Endodermal cell (in vitro differentiated cells): ENCODE measurements around the gene TSHZ2. TPM values are rescaled to one million over a fixed set of nuclear protein-coding genes. Genes with fewer than 3 reads are reported as not detected.

Experiments used
- DNase-seq: peaks from one replicate; pipeline ENCODE4 v3.0.0-alpha.2; 2017
- H3K27ac ChIP-seq: 2 replicates; pipeline ENCODE4 v1.5.1; 2013; ENCODE audit warnings: mild to moderate bottlenecking, low read depth, low read length, moderate library complexity
- H3K27me3 ChIP-seq: 2 replicates; pipeline ENCODE4 v1.6.1; 2013; ENCODE audit warnings: mild to moderate bottlenecking, low read length, moderate library complexity; ENCODE audit not compliant: insufficient read depth, control insufficient read depth, poor library complexity, severe bottlenecking
- H3K36me3 ChIP-seq: 2 replicates; pipeline ENCODE4 v1.7.0; 2013; ENCODE audit warnings: mild to moderate bottlenecking, low read length, moderate library complexity; ENCODE audit not compliant: control insufficient read depth, insufficient read depth
- H3K4me1 ChIP-seq: one replicate; pipeline ENCODE4 v1.7.0; 2013; ENCODE audit warnings: low read length; ENCODE audit not compliant: control insufficient read depth, insufficient read depth
- H3K4me3 ChIP-seq: 2 replicates; pipeline ENCODE4 v1.5.1; 2013; ENCODE audit warnings: mild to moderate bottlenecking, low read length, moderate library complexity
- H3K9ac ChIP-seq: 2 replicates; pipeline ENCODE4 v1.6.1; 2013; ENCODE audit warnings: mild to moderate bottlenecking, low read length, moderate library complexity; ENCODE audit not compliant: poor library complexity, severe bottlenecking; ENCODE audit errors: extremely low read depth
- H3K9me3 ChIP-seq: 2 replicates; pipeline ENCODE4 v1.6.1; 2013; ENCODE audit warnings: mild to moderate bottlenecking, low read length, moderate library complexity; ENCODE audit not compliant: control insufficient read depth
- H3K27ac Mint-ChIP-seq: 2 replicates; pipeline ENCODE4 v1.8.0; 2020; ENCODE audit warnings: mixed read lengths
- H3K27me3 Mint-ChIP-seq: 2 replicates; pipeline ENCODE4 v1.8.0; 2021; ENCODE audit warnings: mild to moderate bottlenecking, mixed read lengths; ENCODE audit not compliant: insufficient read depth
- H3K36me3 Mint-ChIP-seq: 2 replicates; pipeline ENCODE4 v1.8.0; 2020; ENCODE audit warnings: low read depth, mixed read lengths
- H3K4me1 Mint-ChIP-seq: 2 replicates; pipeline ENCODE4 v1.8.0; 2020; ENCODE audit warnings: mixed read lengths
- H3K4me3 Mint-ChIP-seq: 2 replicates; pipeline ENCODE4 v1.8.0; 2020; ENCODE audit warnings: mild to moderate bottlenecking, moderate library complexity, mixed read lengths
- H3K9me3 Mint-ChIP-seq: 2 replicates; pipeline ENCODE4 v1.8.0; 2020; ENCODE audit warnings: mild to moderate bottlenecking, mixed read lengths
- WGBS, 2 experiments: methylation state at CpG; one replicate each; pipeline versions ENCODE4 v1.1.5 to v1.1.7; 2013; ENCODE audit warnings: missing lambda C conversion rate in 2 of 2, mixed read lengths in 1 of 2; ENCODE audit not compliant: insufficient coverage in 1 of 2, insufficient read length in 1 of 2; 5-methylcytosine and 5-hydroxymethylcytosine counted together
- total RNA-seq, 2 donors: library from RNA; stranded (reverse); fragmentation: NEBNext Ultra II Directional in 1 of 2; extraction: Animal tissue kit (Norgen Biotek cat#: 25700) in 1 of 2; gene quantifications; 2 replicates in 1 of 2; 3 replicates in 1 of 2; pipeline ENCODE4 v1.2.1, GENCODE V29; 2021
- TF ChIP-seq, protein P1 (sequence below): fragments of 200-600 bp; sonication (generic); conservative IDR thresholded peaks from 2 replicates; pipeline ENCODE4 v1.5.0; 2021; ENCODE audit warnings: antibody characterized with exemption, mild to moderate bottlenecking

Gene TSHZ2
- total RNA-seq, 2 donors from 2014 or later: 0.07 to 0.31 TPM

DNA sequence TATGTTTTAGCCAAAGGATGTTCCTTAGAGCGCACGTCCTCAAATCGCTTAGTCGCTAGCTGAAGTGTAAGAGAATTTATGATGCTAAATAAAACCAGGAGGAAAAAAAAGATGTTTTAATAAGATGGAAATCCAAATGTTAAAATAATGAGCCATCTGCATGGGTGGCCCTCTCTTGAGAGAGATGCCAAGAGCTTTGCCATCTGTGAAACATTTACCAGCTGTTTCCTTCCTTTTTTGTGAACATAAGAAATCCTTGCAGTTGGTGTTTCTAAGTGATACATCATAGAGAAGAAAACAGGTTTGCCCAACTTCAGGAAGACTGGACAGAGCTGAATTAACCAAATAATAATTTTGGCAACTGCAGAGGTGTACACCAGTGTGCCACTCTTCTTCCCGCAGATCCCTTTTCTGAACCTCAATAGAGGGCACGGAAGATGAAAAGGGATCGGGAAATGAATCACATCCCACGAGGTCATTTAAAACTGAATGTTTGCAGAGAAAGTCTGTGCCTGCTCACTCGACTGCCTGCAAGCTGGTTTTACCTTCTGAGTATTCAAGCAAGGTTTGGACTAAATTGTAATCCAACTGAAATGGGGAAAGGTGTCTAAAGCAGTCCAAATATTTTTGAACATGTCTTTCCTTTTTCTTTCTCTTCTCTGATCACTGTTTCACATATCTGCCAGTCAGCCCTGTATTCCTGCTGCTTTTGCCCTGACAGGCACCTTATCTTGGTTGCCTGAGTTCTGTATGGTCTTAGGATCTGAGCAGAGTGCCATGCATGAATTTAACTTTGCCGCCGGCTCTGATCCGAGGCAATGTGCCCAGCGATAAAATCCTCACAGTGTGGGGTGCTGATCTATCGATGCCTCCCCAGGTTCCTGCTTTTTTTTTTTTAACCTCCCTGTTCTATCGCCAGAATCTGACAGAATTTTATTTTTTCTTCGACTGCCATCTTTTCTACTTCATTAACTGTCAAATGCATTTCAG is 35.5 kb upstream of the TSHZ2 start:
- Histone ChIP-seq H3K36me3 (no peaks in the 10 kb centered on the region), H3K27me3 (no peaks in the 10 kb centered on the region), H3K9ac (no peak overlapping the region), H3K4me3 (peak overlapping the region; percentile 21), H3K27ac (no peak overlapping the region), H3K9me3 (peaks cover 16% of the 10 kb centered on the region), H3K4me1 (peaks cover 7% of the 10 kb centered on the region)
- Mint-ChIP-seq H3K4me3 (no peak overlapping the region), H3K27me3 (no peaks in the 10 kb centered on the region), H3K36me3 (no peaks in the 10 kb centered on the region), H3K4me1 (peaks cover 13% of the 10 kb centered on the region), H3K9me3 (peaks cover 5% of the 10 kb centered on the region), H3K27ac (no peak overlapping the region)
- TF ChIP-seq, protein P1, sequence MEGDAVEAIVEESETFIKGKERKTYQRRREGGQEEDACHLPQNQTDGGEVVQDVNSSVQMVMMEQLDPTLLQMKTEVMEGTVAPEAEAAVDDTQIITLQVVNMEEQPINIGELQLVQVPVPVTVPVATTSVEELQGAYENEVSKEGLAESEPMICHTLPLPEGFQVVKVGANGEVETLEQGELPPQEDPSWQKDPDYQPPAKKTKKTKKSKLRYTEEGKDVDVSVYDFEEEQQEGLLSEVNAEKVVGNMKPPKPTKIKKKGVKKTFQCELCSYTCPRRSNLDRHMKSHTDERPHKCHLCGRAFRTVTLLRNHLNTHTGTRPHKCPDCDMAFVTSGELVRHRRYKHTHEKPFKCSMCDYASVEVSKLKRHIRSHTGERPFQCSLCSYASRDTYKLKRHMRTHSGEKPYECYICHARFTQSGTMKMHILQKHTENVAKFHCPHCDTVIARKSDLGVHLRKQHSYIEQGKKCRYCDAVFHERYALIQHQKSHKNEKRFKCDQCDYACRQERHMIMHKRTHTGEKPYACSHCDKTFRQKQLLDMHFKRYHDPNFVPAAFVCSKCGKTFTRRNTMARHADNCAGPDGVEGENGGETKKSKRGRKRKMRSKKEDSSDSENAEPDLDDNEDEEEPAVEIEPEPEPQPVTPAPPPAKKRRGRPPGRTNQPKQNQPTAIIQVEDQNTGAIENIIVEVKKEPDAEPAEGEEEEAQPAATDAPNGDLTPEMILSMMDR: no peak
- no peak for DNase-seq
- WGBS, 2 experiments: 93 to 94% methylated on average over 14 to 16 of the region's 16 CpGs

DNA sequence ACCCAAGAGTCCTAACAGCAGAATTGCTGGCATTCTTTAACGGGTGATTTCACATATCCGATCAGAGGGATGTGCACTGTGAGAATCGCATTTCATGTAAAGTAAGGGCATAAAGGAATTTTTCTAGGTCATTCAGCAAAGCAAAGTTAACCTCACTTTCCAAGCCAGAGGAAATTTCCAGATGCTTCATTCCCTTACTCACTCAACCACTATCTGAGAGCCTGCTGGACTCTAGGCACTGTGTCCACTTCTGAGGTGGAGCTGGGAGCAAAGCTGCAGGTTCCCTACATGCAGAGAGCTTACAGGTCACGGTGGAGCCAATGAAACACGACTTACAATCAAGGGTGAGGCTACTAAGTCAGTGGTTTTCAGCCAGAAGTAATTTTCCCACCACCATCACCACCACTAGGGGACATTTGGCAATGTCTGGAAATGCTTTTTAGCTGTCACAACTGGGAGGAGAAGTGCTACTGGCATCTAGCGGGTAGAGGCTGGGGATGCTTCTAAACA is 34.5 kb upstream of the TSHZ2 start:
- no peaks in the 10 kb centered on the region for H3K27me3 ChIP-seq
- H3K9ac ChIP-seq: no peak overlapping the region
- peaks cover 16% of the 10 kb centered on the region for H3K9me3 ChIP-seq
- H3K27ac Mint-ChIP-seq: peak overlapping the region; percentile 40
- H3K4me1 Mint-ChIP-seq: peaks cover 13% of the 10 kb centered on the region
- H3K36me3 Mint-ChIP-seq: no peaks in the 10 kb centered on the region
- H3K36me3 ChIP-seq: no peaks in the 10 kb centered on the region
- DNase-seq: peak; percentile 63
- no peak overlapping the region for H3K27ac ChIP-seq
- TF ChIP-seq, protein P1: peak; percentile 63
- H3K4me3 Mint-ChIP-seq: no peak overlapping the region
- peaks cover 5% of the 10 kb centered on the region for H3K9me3 Mint-ChIP-seq
- H3K4me3 ChIP-seq: peak overlapping the region; percentile 24
- peaks cover 7% of the 10 kb centered on the region for H3K4me1 ChIP-seq
- 86 to 100% methylated on average over 1 to 6 of the region's 6 CpGs for WGBS, 2 experiments
- no peaks in the 10 kb centered on the region for H3K27me3 Mint-ChIP-seq

DNA sequence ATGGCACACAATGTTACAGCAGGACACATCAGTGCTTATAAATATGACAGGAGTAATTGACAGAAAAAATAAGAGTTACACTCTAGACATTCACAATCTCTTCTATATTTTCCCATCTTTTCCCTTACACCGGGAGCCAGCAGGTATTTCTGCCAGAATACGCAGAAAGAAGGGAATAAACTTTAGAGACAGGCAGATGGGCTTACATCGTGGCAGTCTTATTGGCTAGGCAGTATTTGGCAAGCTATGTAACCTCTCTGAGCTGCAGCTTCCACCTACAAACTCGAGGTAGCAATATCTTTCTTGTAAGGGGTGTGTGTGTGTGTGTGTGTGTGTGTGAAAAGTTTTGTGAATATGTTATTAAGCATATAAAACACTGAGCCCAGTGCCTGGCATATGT is 33.0 kb upstream of the TSHZ2 start:
- H3K9me3 ChIP-seq: peaks cover 16% of the 10 kb centered on the region
- peaks cover 7% of the 10 kb centered on the region for H3K4me1 ChIP-seq
- TF ChIP-seq, protein P1: no peak
- Mint-ChIP-seq H3K27ac (no peak overlapping the region), H3K4me3 (no peak overlapping the region), H3K27me3 (no peaks in the 10 kb centered on the region), H3K36me3 (no peaks in the 10 kb centered on the region), H3K4me1 (peaks cover 13% of the 10 kb centered on the region), H3K9me3 (peaks cover 5% of the 10 kb centered on the region)
- no peaks in the 10 kb centered on the region for H3K27me3 ChIP-seq
- no peaks in the 10 kb centered on the region for H3K36me3 ChIP-seq
- H3K4me3 ChIP-seq: no peak overlapping the region
- WGBS, 2 experiments: 94 to 96% methylated on average over 2 to 4 of the region's 4 CpGs
- no peak overlapping the region for H3K27ac ChIP-seq
- no peak for DNase-seq
- H3K9ac ChIP-seq: no peak overlapping the region
